HG03097 (cell line): ENCODE data around the gene SKIDA1.

ENCODE experiments used
- ATAC-seq: cut with Tn5 transposase; IDR thresholded peaks from one replicate; pipeline ENCODE4 v1.9.1; 2021; ENCODE audit not compliant: unreplicated experiment, low FRiP score

Gene SKIDA1

DNA sequence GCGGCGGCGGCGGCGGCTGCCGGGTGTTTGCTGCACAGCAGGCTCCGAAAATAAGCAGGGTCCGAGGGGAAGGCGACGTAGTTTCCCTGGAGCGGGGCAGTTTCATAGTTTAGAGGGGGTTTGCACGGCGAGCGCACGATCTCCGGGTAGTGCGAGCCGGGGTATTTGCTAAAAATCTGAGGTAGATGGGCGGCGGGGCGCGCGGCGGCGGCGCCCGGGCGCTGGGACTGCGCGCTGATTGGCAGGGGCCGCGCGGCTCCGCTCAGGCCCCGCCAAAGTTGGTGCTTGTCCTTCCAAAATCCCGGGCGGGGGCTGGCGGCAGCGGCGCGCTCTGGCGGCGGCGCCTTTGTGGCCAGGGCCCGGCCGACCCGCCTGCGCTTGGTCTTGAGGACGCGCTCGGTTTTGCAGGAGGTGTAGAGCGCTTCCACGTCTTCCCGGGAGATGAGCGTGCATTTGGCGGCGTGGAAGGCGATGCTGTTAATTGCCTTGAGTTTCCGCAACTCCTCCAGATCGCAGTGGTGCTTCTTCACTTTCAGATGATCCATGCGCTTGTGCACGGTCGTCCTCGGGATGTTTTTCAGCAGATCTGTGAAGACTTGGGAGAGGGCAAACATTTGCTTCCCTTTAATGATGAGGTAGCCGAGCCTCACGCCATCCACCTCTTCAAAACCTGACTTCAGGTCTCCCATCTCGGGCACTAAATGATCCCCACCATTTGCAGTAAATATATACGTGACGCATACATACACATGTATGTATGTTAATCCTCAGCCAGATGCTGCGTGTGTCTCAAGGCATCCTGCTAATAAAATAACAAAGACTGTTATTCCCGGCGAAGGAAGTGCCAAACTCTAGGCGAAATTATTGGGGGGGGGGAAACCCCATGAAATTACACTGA, 8.1 kb downstream of the SKIDA1 start:
- ATAC-seq: peak; percentile 42

DNA sequence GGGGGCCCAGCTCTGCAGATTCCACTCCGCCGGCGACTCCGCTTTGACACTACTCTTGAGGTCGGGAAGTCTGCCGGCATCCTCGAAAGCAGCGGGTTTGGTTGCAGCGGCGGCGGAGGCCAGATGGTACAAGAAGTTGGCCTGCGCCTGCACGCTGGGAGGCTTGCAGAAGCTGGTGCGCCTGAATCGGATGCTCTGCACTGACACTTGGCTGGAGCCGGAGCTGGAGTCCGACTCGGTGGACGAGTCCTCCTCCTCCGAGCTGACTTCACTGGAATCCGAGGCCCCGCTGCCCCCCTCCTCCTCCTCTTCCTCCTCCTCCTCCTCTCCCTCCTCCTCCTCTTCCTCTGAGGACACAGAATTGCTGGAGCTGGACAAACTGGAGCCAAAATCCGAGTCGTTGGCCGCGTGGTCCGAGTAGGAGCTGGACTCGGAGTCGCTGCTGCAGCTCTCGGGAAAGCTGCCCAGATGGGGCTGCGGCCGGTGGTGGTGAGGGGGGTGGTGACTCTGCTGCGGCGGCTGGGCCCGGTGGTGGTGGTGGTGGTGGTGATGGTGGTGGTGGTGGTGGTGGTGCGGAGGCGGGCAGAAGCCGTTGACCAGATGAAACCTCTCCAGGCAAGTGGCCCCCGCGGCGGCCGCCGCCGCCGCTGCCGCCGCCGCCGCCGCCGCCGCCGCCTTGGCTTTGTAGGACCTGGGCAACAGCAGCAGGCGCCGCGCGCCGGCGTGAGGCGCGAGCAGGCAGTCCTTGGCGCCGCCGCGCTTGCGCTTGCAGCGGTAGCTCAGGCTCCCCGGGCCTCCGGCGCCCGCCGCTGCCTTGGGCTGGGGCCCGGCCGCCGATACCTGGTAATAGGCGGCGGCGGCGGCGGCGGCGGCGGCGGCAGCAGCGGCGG, 9.0 kb downstream of the SKIDA1 start:
- peak; percentile 54 for ATAC-seq

DNA sequence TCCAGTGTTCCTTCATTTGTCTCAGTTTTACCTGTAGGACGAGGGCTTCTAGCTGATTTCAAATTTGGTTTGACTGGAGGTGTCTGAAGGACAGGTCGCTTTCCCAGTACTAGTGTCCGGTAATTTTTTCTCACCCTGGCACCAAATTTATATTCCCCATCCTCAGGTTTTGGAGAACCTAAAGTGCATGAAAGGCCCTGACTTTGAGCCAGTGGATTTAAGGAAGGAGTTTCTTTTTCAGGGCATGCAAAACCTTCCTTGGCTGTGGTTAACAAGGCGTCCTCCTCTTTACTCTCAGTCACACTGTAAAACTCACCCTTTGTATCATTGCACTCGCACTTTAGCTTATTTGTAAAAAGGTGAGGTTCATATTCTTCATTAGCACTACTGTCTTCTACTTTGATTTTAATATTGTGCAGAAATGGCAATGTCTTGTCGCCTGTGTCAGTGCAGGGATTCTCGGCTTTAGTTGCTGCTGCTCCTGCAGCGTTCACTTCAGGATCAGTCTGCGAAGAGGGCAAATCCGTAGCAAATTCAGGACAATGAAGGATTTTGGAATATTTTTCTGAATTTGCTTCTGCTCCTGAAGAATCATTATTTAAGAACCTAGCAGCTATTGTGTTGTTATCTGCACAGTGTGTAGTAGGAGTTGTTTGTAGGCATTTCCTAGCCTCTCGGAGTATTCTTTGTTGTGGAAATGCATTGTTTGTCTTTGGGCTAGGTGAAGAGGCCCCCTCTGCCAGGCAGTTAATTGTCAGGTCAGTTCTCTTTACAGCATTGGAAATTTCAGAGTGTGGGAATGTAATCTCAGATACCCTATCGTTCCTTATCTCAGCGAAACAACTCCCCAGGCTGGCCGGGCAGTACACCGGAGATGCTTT, 9.9 kb downstream of the SKIDA1 start:
- no peak for ATAC-seq

DNA sequence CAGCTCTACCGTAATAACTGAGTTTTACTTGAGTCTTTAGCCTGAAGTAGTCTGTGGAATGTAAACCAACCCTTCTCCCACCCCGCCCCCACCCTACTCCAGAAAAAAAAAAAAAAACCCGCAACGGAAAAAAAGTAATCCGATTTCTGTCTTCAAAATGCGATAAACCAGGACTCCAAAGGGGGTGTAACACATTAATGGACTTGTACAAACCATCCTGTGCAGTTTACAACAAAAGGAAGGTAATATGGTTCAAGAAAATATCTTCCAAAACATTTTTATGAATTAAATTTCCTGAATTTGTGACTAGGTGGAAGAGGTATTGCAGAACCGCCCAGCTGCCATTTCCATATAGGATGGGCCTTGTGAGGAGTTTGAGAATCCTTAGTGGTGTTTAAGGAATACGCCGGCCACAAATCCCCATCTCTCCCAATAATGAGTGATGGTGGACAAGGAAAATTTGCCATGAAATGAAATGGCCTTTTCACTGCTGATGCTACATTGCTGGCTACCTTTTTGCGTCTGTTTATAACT, 10.6 kb downstream of the SKIDA1 start:
- no peak for ATAC-seq

DNA sequence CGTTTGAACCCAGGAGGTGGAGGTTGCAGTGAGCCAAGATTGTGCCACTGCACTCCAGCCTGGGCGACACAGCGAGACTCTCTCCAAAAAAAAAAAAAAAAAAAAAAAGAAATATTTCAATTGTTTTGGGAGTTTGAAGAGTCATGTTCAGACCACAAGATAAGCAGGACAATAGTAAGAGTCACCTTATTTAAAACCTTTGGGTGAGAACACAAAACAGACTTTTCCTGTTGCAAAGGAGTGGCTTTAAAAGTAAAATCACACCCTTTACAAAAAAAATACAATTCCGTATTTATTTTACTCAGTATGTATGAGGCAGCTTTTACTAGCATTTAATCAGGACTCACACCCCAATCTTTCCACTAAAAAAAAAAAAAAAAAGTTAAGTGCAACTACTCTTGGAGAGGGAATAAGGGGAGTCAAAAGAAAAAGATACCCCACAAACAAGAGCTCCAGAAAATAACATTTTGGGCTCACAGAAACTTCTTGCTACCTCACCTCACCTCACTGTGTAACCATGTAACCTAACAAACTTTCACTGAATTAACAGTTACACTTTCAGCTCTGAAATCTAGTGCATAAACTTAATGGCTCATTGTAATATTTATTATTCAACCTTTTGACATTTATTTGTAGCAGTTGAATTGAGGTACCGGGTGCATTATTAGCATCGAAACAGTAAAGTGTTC, 11.2 kb downstream of the SKIDA1 start:
- ATAC-seq: no peak

DNA sequence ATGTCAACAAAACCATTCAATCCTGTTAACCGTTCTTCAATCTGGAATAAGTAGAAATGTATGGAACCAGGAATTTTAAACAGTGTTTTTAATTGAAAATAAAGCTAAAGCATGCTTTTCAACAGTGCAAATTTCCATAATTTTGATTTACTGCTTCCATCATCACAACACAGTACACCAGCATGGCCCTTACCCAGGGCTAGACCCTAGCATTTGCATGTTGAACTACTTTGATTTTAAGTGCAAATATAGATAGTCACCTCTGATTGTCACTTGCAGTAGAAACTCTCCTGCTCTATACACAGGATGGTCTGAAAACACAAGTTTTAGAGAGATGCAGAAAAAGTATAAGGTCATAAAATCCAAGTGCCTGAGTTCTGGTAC, 12.1 kb downstream of the SKIDA1 start:
- no peak for ATAC-seq

DNA sequence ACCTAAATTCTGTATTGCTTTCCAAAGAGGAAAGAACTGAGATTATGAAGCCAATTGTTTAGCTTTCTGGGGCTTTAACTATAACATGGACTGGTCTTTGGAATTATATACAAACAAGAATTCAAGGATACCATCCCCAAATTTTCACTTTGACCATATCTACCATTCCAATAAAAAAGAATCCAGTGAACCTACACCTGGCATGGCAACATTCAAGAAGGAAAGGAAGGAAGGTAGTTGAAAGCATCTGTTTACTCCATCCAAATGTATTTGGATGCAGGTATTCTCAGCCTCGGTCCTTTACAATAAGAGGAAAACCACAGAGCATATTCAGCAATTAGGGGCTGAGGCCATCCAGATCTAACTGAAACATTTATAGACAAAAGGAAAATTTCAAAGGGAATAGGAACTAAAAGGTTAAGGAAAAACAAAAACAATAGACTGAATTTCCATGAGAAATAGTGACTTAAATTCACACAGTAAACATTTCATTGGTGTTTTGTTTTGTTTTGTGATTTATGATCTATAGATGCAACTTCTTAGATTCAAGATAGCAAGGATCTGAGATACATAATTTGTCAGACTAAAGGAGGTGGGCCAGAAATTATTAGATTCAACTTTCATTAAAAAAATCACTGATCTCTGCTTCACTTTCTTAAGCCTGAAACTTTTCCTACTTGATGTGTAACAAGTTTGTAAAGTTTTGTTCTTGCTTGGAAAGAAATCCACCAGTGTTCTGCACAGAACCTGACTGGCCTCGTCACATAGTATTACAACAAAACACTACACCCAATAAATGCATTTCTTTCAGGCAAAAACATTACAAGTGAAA, 12.7 kb downstream of the SKIDA1 start:
- ATAC-seq: no peak

DNA sequence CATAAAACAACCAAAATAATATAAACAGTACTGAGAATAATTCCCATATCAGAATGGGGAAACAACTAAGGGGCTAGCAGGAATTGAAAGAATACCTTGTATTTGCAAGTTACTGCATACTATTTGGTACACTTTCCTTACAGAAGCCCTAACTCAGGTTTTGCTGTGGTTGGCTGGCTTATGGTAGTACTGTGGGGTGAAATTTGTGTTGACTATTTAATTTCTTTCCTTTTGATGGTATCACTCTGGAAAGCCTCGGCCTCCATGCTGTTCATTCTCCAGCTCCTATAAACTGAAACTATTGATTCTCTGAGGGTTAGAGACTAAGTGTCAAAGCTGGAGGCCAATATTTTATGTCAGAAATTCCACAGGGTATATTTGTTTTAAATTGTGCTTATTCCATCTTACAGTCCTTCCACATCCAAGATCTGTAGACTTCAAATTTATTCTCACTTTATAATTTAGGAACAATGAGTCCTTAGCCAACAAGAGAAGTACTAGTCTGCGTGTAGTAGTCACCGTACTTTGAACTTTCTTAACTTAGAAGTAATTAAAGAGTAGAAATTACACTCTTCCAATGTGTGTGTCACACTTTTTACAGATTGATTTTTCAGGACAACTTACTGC, 13.4 kb downstream of the SKIDA1 start:
- ATAC-seq: no peak

DNA sequence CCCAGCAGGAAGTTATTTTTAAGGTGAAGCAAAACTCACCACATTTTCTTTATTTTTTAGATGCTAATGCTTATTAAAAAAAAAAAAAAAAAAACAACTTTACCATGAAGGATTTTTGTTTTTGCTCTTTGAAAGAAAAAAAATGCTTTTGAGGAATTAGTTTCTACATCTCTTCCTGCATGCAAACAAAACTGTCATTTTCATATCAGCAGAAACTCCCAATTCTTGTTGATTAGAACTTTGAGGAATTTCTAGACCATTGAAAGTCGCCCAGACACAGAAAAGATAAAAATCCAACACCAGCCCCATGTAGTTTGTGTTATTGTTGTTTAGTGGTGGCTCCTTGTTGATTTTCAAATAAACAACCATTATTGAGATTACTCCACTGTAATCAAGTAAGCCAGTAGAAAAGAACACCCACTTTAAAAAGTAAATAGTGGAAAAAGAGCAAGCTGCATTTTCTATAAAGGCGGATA, 14.3 kb downstream of the SKIDA1 start:
- no peak for ATAC-seq

DNA sequence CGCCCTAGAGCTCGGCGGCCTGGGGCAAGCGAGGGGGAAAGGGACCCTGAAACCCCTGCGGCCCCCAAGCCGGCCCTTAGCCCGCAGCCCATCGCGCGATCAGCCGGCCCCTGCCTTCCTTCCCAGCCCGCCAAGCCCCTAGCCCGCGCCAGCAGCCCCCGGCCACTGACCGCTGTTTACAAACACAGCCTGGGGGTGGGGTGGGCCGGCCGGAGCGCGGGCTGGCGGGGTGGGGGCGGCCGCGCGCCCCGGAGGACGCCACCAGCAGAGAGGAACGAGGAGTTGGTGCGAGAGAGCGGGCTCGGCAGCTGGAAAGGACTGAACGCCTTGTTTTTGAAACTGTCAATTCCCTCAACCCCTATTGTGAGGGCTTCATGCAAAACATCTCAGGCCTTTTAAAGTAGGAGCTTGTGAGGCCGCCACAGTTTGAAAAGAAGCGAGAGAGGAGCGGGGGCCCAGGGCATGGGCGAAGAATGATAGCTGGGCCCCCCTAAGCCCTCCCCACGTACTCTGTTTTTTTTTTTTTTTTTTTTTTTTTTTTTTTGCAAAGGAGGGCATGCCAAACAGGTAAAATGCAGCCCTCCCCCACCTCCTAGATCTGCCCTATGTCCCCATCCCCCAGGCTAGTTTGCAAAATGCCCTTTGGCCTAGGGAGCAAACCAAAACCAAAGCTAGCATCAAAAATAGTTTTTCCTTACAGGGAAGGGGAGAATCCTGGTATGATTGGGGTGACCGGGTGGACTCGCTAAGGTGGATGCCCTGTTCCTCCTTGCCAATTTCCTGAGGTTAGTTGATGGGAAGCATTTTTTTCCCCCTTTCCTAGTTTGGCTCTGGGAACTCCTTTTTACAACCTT, 15.0 kb downstream of the SKIDA1 start:
- ATAC-seq: no peak

DNA sequence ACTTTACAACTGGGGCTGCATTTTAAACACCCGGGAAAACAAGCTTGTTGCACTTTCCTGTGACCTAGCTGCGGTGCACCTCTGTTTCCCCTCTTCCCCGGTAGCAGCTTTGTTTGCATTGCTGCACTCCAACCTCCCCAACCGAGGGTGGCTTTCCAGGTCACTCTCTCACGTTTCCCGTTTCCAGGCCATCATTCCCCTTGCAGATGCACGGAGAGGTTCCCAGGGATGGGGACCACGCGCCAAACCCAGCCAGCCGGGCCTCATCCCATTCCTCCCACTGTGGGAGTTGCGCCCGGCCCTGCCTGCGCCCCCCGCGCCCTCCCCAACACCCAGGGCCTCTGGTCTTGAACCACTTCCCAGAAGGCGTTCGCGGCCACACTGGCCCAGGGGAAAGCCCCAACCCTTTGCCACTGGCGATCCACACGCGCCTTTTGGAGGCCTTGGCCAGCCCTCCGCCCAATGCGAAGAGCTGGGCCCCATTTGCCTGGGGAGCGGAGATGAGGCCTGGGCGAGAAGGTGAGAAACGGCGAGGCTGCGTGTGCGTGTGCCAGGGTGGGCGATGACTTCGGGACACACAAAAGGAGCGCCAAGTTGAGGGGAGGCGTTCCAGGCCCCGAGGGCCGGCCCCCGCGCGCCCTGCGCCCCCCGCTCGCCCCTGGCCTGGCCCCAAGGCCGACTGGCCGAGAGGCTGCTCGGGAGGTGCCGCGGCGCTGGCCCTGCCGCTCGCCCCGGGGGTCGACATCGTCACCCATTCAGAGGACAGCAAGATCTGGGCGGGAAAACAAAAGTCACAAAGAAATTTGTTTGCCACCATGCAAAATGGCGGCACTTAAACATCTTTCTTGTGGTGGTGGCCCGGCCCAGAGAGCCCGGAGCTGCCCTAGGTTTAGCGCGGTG, 15.9 kb downstream of the SKIDA1 start:
- ATAC-seq: no peak

DNA sequence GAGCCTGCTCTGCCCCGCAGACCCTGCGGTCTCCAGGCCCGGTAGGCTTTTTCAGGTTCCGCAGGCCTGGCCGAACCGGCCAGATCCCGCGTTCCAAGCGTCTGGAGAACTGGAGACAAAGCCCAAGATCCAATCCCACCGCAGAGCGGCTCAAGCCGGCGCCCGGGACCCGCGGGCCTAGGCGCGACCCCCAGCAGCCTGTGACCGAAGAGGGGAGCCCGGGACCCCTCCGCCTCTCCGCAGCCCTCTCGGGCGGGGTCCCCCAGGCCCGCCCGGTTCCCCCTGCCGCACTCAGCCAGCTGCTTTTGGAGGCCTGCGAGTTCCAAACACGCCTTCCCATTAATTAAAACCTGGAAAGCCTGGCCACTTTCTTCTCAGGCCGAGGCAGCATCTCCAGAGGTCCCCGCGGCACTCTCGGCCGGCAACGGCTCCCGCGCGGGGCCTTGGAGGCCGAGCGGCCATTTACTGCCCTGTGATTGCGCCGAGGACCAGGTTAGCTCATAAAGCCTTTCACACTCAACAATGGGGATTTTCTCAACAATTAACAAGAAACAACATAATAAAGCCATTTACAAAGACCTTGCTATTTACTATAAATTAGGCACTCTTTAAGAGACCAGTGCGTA, 16.7 kb downstream of the SKIDA1 start:
- no peak for ATAC-seq

DNA sequence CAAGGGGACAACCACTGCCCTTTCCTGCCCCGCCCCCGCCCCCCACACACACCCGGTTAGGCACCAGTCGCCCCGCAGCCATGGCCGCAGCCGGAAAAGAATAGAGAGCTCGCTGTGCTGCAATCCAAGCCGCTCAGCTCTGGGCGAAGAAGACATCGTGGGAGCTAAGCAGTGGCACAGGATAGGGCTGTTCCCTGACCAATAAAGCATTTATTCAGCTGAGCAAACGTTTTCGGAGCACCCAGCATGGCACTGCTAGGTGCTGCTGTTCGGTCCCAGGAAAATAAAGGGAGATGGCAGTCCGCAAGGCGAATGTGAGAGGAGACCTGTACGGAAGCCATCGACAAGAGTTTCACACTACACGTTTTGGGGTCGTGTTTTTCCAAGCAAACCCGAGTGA, 18.3 kb downstream of the SKIDA1 start:
- ATAC-seq: no peak

DNA sequence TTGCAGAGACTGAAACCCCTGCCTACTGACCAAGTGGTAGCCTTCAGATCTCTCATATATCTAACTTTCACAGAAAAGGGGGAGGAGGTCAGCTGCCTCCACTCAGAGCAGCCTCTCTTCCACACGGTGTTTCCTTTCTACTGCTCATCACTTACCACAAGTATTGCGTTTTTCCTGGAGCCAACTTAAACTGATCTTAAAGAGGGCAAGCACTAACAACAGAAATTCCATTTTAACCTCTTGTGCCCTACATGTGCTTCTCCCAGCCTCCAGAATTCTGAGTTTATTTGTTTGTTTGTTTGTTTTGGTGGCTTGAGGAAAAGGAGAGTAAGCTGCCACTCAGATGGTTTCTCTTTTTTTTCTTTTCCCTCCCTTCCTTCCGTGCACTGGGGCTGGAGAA, 19.1 kb downstream of the SKIDA1 start:
- ATAC-seq: no peak

DNA sequence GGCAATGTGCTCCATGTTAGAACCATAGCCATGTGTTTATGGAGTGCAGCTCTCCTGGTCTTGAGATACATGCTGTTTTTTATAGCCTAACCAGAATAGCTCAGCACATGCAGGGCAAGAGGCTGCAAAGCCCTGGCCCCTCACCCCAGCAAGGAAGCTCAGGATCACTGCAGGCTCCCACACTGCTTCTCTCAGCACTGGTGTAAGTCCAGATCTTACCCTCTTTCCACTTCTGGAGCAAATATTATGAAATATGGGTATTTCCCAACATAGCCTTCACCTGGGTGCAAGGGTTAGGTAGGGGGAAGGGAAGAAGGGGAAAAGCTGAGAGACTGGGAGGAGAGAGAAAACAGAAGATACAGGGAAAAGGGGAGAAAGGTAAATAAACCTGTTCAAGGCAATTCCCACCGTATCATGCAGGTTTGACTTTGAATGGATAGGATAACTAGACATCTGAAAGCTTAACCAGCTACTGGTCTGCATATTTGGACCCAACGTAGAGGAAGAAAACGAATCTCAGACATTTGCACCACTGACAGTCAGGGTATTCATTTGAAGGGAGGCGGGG, 19.7 kb downstream of the SKIDA1 start:
- ATAC-seq: no peak

DNA sequence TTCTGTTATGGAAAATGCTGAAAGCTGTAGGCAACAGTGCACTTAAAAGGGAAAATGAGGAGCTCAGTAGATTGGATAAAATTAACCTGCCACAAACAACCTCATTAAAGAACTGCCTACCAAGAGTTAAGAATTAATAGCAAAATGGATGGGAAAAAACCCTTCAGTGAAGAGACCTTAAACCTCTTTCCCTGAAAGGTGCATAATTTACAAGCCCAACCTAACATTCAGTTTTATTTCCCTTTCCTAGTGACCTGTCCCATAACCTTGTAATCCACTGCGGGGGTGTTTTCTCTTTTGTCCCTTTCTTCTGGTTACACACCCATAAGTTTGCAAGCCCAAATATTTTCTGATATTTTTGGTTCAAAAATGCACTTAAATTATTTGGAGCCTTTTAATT, 21.9 kb downstream of the SKIDA1 start:
- no peak for ATAC-seq
